Neural cell (in vitro differentiated cells): ENCODE data around the gene NPTXR. TPM values are rescaled to one million over a fixed set of nuclear protein-coding genes. Genes with fewer than 3 reads are reported as not detected.

Experiments
- H2AFZ ChIP-seq: fragments of 200-600, 300-800 bp; sonication (generic), shearing (Covaris generic); 2 replicates; pipeline ENCODE4 v1.6.0; 2014; ENCODE audit warnings: low read depth, mild to moderate bottlenecking, antibody characterized with exemption, low read length, moderate library complexity
- H3F3A ChIP-seq: fragments of 200-600 bp; shearing (Covaris generic); 2 replicates; pipeline ENCODE4 v1.6.1; 2016; ENCODE audit warnings: mild to moderate bottlenecking, moderate library complexity, mixed read lengths, antibody characterized with exemption, low read length; ENCODE audit not compliant: insufficient read depth, poor library complexity, severe bottlenecking
- H3K27ac ChIP-seq: fragments of 200-600, 300-800 bp; sonication (generic), shearing (Covaris generic); 2 replicates; pipeline ENCODE4 v1.5.1; 2014; ENCODE audit warnings: mild to moderate bottlenecking, low read length, moderate library complexity
- H3K27me3 ChIP-seq: fragments of 300-800, 200-600 bp; sonication (generic), shearing (Covaris generic); 2 replicates; pipeline ENCODE4 v1.6.0; 2014; ENCODE audit warnings: mild to moderate bottlenecking, low read depth, low read length, moderate library complexity; ENCODE audit not compliant: insufficient read depth
- H3K36me3 ChIP-seq: fragments of 300-800, 200-600 bp; sonication (generic), shearing (Covaris generic); 2 replicates; pipeline ENCODE4 v1.5.1; 2014; ENCODE audit warnings: mild to moderate bottlenecking, antibody characterized with exemption, low read length, moderate library complexity; ENCODE audit not compliant: insufficient read depth
- H3K4me2 ChIP-seq: fragments of 300-800, 200-600 bp; sonication (generic), shearing (Covaris generic); 2 replicates; pipeline ENCODE4 v1.6.0; 2014; ENCODE audit warnings: mild to moderate bottlenecking, low read length
- H3K4me3 ChIP-seq: fragments of 300-800, 200-600 bp; sonication (generic), shearing (Covaris generic); 2 replicates; pipeline ENCODE4 v1.5.1; 2014; ENCODE audit warnings: mild to moderate bottlenecking, low read length, moderate library complexity
- H3K79me2 ChIP-seq: fragments of 200-600 bp; shearing (Covaris generic); replicated peaks from 2 replicates; pipeline ENCODE4 v1.6.0; 2014; ENCODE audit warnings: mild to moderate bottlenecking, low read length, moderate library complexity; ENCODE audit not compliant: insufficient read depth
- H3K9ac ChIP-seq: fragments of 300-800, 200-600 bp; sonication (generic), shearing (Covaris generic); 2 replicates; pipeline ENCODE4 v1.6.1; 2016; ENCODE audit warnings: mild to moderate bottlenecking, low read length, mixed read lengths
- H3K9me2 ChIP-seq: fragments of 200-600 bp; shearing (Covaris generic); 2 replicates; pipeline ENCODE4 v1.6.1; 2016; ENCODE audit warnings: mild to moderate bottlenecking, low read length, mixed read lengths; ENCODE audit not compliant: insufficient read depth
- H3K9me3 ChIP-seq: fragments of 200-600, 300-800 bp; sonication (generic), shearing (Covaris generic); 2 replicates; pipeline ENCODE4 v1.6.1; 2016; ENCODE audit warnings: mild to moderate bottlenecking, mixed run types, low read length, moderate library complexity, mixed read lengths
- H4K20me1 ChIP-seq: fragments of 200-600 bp; shearing (Covaris generic); 2 replicates; pipeline ENCODE4 v1.6.1; 2016; ENCODE audit warnings: mild to moderate bottlenecking, mixed run types; ENCODE audit not compliant: insufficient read depth
- EP300 ChIP-seq: fragments of 450-650 bp; conservative IDR thresholded peaks from 2 replicates; pipeline ENCODE4 v1.6.1; 2014; ENCODE audit warnings: antibody characterized with exemption, mild to moderate bottlenecking, moderate library complexity; ENCODE audit not compliant: poor library complexity, severe bottlenecking
- EZH2 ChIP-seq: fragments of 200-600, 300-800 bp; shearing (Covaris generic), sonication (generic); IDR thresholded peaks from 2 replicates; pipeline ENCODE4 v1.6.1; 2014; ENCODE audit warnings: antibody characterized with exemption, low read length, borderline replicate concordance, mild to moderate bottlenecking; ENCODE audit not compliant: insufficient read depth, poor library complexity, severe bottlenecking
- MXI1 ChIP-seq: fragments of 450-650 bp; conservative IDR thresholded peaks from 2 replicates; pipeline ENCODE4 v1.6.1; 2014; ENCODE audit warnings: antibody characterized with exemption, mild to moderate bottlenecking; ENCODE audit not compliant: poor library complexity, severe bottlenecking
- POLR2AphosphoS5 ChIP-seq: IDR thresholded peaks from 2 replicates; pipeline ENCODE4 v1.6.1; 2012
- RAD21 ChIP-seq: fragments of 450-650 bp; conservative IDR thresholded peaks from 2 replicates; pipeline ENCODE4 v1.6.1; 2014; ENCODE audit warnings: antibody characterized with exemption, mild to moderate bottlenecking, moderate library complexity
- SMC3 ChIP-seq: fragments of 450-650 bp; conservative IDR thresholded peaks from 2 replicates; pipeline ENCODE4 v1.6.1; 2014; ENCODE audit warnings: antibody characterized with exemption, mild to moderate bottlenecking, moderate library complexity; ENCODE audit not compliant: poor library complexity
- TAF1 ChIP-seq: IDR thresholded peaks from 2 replicates; pipeline ENCODE4 v1.6.1; 2012; ENCODE audit warnings: low read depth
- polyA plus RNA-seq: library from polyadenylated mRNA; depleted of rRNA; stranded (reverse); fragments of >200 nt; gene quantifications from 2 replicates; pipeline ENCODE4 v1.2.3, GENCODE V29; 2014
- TF ChIP-seq, protein P1 (sequence below): IDR thresholded peaks from 2 replicates; pipeline ENCODE4 v1.6.1; 2012; ENCODE audit warnings: borderline replicate concordance
- TF ChIP-seq, protein P2 (sequence below): fragments of 450-650 bp; IDR thresholded peaks from 2 replicates; pipeline ENCODE4 v1.5.1; 2014; ENCODE audit warnings: antibody characterized with exemption, mild to moderate bottlenecking, moderate library complexity; ENCODE audit not compliant: poor library complexity, severe bottlenecking

The NPTXR gene
- polyA plus RNA-seq, 1 donor from 2014 or later = 17.0 TPM

DNA sequence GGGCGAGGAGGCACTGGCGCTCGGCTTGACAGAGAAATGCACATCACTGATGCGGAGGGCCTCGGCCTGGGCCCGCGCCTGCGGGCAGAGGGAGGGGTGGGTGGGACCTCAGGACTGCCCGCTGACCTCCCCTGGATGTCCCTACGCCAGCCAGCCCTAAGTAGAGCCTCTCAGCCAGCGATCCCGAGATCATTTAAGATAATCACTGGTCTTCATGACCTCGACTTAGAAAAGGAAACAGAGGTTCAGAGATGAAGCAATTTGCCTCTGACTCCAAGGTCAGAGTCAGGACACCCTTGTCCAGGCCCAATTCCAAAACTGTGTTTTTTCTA is 23.3 kb upstream of the NPTXR start:
- Histone ChIP-seq H3K27ac (no peak overlapping the region), H3K79me2 (peaks cover 25% of the 10 kb centered on the region), H3K27me3 (no peaks in the 10 kb centered on the region), H3K36me3 (no peaks in the 10 kb centered on the region), H3F3A (no peaks in the 10 kb centered on the region), H3K9ac (no peak overlapping the region), H3K4me3 (no peak overlapping the region), H4K20me1 (peaks cover 20% of the 10 kb centered on the region), H3K9me3 (no peaks in the 10 kb centered on the region), H3K9me2 (no peaks in the 10 kb centered on the region), H2AFZ (no peak overlapping the region), H3K4me2 (no peak overlapping the region)
- TF ChIP-seq, protein P1, sequence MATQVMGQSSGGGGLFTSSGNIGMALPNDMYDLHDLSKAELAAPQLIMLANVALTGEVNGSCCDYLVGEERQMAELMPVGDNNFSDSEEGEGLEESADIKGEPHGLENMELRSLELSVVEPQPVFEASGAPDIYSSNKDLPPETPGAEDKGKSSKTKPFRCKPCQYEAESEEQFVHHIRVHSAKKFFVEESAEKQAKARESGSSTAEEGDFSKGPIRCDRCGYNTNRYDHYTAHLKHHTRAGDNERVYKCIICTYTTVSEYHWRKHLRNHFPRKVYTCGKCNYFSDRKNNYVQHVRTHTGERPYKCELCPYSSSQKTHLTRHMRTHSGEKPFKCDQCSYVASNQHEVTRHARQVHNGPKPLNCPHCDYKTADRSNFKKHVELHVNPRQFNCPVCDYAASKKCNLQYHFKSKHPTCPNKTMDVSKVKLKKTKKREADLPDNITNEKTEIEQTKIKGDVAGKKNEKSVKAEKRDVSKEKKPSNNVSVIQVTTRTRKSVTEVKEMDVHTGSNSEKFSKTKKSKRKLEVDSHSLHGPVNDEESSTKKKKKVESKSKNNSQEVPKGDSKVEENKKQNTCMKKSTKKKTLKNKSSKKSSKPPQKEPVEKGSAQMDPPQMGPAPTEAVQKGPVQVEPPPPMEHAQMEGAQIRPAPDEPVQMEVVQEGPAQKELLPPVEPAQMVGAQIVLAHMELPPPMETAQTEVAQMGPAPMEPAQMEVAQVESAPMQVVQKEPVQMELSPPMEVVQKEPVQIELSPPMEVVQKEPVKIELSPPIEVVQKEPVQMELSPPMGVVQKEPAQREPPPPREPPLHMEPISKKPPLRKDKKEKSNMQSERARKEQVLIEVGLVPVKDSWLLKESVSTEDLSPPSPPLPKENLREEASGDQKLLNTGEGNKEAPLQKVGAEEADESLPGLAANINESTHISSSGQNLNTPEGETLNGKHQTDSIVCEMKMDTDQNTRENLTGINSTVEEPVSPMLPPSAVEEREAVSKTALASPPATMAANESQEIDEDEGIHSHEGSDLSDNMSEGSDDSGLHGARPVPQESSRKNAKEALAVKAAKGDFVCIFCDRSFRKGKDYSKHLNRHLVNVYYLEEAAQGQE = no peak
- TF ChIP-seq TAF1 = no peak
- no peak for TF ChIP-seq POLR2AphosphoS5
- TF ChIP-seq EP300 = no peak
- no peak for TF ChIP-seq RAD21
- TF ChIP-seq, protein P2, sequence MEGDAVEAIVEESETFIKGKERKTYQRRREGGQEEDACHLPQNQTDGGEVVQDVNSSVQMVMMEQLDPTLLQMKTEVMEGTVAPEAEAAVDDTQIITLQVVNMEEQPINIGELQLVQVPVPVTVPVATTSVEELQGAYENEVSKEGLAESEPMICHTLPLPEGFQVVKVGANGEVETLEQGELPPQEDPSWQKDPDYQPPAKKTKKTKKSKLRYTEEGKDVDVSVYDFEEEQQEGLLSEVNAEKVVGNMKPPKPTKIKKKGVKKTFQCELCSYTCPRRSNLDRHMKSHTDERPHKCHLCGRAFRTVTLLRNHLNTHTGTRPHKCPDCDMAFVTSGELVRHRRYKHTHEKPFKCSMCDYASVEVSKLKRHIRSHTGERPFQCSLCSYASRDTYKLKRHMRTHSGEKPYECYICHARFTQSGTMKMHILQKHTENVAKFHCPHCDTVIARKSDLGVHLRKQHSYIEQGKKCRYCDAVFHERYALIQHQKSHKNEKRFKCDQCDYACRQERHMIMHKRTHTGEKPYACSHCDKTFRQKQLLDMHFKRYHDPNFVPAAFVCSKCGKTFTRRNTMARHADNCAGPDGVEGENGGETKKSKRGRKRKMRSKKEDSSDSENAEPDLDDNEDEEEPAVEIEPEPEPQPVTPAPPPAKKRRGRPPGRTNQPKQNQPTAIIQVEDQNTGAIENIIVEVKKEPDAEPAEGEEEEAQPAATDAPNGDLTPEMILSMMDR = no peak
- TF ChIP-seq EZH2 = no peak

DNA sequence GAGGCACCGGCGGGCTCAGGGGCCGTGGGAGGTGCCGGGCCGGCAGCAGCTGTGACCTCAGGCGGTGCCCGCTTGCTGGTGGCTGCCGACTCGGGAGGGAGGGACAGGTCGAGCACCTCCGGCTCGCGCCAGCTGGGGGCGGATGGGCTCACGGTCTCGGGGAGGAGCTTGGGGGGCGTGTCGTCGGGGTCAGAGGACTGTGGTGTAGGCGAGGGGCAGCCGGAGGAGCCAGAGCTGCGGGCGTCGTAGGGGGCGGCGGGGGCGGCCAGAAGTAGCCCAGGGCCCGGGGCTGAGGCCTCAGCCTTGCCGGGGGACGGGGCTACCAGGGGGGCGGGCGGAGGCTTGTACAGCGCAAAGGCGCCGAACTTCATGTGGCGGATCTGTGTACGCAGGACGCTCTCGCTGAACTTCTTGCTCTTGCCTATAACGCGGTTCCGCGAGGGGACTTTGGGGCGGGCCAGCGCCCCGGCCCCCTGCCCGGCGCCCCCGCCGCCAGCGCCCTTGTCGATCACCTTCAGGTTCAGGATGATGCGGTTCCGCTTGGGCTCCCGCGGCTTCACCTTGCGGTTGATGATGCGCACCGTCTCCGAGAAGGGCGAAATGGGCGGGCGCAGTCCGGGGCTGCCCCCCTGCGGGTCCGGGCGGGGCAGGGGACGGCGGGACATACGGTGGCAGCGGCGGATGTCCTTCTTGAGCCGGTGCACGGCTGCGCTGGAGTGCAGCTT is 22.7 kb upstream of the NPTXR start:
- Histone ChIP-seq H3K9me3 (no peaks in the 10 kb centered on the region), H3K79me2 (peaks cover 25% of the 10 kb centered on the region), H3F3A (no peaks in the 10 kb centered on the region), H2AFZ (no peak overlapping the region), H3K4me2 (no peak overlapping the region), H3K27me3 (no peaks in the 10 kb centered on the region), H4K20me1 (peaks cover 20% of the 10 kb centered on the region), H3K4me3 (no peak overlapping the region), H3K9me2 (no peaks in the 10 kb centered on the region), H3K9ac (no peak overlapping the region), H3K27ac (no peak overlapping the region), H3K36me3 (no peaks in the 10 kb centered on the region)
- TF ChIP-seq TAF1 (no peak), SMC3 (no peak), EP300 (no peak), POLR2AphosphoS5 (no peak), EZH2 (no peak), RAD21 (no peak), MXI1 (no peak)
- TF ChIP-seq, protein P2 = no peak
- TF ChIP-seq, protein P1 = no peak
